ENCODE measurements around the gene HSPBP1.

DNA sequence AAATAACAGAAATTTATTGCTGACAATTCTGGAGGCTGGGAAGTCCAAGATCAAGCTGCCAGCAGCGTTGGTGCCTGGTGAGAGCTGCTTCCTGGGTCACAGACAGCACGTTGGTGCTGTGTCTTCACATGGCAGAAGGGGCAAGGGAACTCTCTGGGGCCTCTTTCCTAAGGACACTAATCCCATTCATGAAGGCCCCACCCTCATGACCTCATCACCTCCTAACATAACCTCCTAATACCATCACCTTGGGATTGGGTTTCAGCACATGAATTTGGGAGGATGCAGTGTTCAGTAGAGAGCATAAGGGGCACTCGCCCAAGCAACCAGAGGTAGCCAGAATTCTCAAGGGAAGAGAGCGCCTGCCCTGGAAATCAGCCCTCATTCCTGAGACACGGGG lies 29.5 kb upstream of the HSPBP1 start:
- TF ChIP-seq SMAD3 (CRISPR knock-in tag; IDR thresholded peaks at IDR 0.05; ENCODE audit: borderline replicate concordance): no peak
- TF ChIP-seq, protein P1, sequence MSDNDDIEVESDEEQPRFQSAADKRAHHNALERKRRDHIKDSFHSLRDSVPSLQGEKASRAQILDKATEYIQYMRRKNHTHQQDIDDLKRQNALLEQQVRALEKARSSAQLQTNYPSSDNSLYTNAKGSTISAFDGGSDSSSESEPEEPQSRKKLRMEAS (CRISPR knock-in tag; IDR thresholded peaks at IDR 0.05): no peak
- TF ChIP-seq CREB1 (CRISPR knock-in tag; IDR thresholded peaks at IDR 0.05): no peak
- no peak for TF ChIP-seq FOXJ3 (CRISPR knock-in tag; IDR thresholded peaks at IDR 0.05; ENCODE audit: borderline replicate concordance)
- TF ChIP-seq, protein P2, sequence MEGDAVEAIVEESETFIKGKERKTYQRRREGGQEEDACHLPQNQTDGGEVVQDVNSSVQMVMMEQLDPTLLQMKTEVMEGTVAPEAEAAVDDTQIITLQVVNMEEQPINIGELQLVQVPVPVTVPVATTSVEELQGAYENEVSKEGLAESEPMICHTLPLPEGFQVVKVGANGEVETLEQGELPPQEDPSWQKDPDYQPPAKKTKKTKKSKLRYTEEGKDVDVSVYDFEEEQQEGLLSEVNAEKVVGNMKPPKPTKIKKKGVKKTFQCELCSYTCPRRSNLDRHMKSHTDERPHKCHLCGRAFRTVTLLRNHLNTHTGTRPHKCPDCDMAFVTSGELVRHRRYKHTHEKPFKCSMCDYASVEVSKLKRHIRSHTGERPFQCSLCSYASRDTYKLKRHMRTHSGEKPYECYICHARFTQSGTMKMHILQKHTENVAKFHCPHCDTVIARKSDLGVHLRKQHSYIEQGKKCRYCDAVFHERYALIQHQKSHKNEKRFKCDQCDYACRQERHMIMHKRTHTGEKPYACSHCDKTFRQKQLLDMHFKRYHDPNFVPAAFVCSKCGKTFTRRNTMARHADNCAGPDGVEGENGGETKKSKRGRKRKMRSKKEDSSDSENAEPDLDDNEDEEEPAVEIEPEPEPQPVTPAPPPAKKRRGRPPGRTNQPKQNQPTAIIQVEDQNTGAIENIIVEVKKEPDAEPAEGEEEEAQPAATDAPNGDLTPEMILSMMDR (IDR thresholded peaks at IDR 0.05): no peak
- TF ChIP-seq, protein P3, sequence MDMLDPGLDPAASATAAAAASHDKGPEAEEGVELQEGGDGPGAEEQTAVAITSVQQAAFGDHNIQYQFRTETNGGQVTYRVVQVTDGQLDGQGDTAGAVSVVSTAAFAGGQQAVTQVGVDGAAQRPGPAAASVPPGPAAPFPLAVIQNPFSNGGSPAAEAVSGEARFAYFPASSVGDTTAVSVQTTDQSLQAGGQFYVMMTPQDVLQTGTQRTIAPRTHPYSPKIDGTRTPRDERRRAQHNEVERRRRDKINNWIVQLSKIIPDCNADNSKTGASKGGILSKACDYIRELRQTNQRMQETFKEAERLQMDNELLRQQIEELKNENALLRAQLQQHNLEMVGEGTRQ (CRISPR knock-in tag; IDR thresholded peaks at IDR 0.05): no peak
- no peak for TF ChIP-seq NR1H2 (CRISPR knock-in tag; IDR thresholded peaks at IDR 0.05)
- TF ChIP-seq, protein P4, sequence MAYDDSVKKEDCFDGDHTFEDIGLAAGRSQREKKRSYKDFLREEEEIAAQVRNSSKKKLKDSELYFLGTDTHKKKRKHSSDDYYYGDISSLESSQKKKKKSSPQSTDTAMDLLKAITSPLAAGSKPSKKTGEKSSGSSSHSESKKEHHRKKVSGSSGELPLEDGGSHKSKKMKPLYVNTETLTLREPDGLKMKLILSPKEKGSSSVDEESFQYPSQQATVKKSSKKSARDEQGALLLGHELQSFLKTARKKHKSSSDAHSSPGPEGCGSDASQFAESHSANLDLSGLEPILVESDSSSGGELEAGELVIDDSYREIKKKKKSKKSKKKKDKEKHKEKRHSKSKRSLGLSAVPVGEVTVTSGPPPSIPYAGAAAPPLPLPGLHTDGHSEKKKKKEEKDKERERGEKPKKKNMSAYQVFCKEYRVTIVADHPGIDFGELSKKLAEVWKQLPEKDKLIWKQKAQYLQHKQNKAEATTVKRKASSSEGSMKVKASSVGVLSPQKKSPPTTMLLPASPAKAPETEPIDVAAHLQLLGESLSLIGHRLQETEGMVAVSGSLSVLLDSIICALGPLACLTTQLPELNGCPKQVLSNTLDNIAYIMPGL (CRISPR knock-in tag; IDR thresholded peaks at IDR 0.05): no peak
- no peak for TF ChIP-seq ELF4 (CRISPR knock-in tag; IDR thresholded peaks at IDR 0.05; ENCODE audit: low read depth)
- TF ChIP-seq ZNF416 (CRISPR knock-in tag; IDR thresholded peaks at IDR 0.05): no peak
- no peak for TF ChIP-seq ZNF219 (CRISPR knock-in tag; IDR thresholded peaks at IDR 0.05; ENCODE audit: borderline replicate concordance)
- TF ChIP-seq ZBTB21 (CRISPR knock-in tag; IDR thresholded peaks at IDR 0.05; ENCODE audit: borderline replicate concordance): no peak
- TF ChIP-seq, protein P5, sequence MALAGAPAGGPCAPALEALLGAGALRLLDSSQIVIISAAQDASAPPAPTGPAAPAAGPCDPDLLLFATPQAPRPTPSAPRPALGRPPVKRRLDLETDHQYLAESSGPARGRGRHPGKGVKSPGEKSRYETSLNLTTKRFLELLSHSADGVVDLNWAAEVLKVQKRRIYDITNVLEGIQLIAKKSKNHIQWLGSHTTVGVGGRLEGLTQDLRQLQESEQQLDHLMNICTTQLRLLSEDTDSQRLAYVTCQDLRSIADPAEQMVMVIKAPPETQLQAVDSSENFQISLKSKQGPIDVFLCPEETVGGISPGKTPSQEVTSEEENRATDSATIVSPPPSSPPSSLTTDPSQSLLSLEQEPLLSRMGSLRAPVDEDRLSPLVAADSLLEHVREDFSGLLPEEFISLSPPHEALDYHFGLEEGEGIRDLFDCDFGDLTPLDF (CRISPR knock-in tag; IDR thresholded peaks at IDR 0.05): no peak
